Stomach smooth muscle (tissue), 2 donors: ENCODE results near the gene ABCC12.
A peak's percentile ranks its signal among the peaks of the same experiment; 100 is the strongest.

Source experiments
- H3K27ac ChIP-seq: one replicate; pipeline ENCODE4 v1.7.0; 2013; ENCODE audit warnings: mild to moderate bottlenecking, low read length, inconsistent platforms
- H3K27me3 ChIP-seq, 2 donors: one replicate each; pipeline ENCODE4 v1.7.0; 2013; ENCODE audit warnings: low read length in 2 of 2; ENCODE audit not compliant: insufficient read depth in 2 of 2, control insufficient read depth in 1 of 2
- H3K36me3 ChIP-seq, 2 donors: one replicate each; pipeline ENCODE4 v1.7.0; 2013; ENCODE audit warnings: low read length in 2 of 2; ENCODE audit not compliant: control insufficient read depth in 2 of 2, insufficient read depth in 2 of 2
- H3K4me1 ChIP-seq: one replicate; pipeline ENCODE4 v1.7.0; 2013; ENCODE audit warnings: low read length; ENCODE audit not compliant: control insufficient read depth, insufficient read depth
- H3K4me3 ChIP-seq, 2 donors: one replicate each; pipeline ENCODE4 v1.7.0; 2013; ENCODE audit warnings: low read length in 2 of 2
- H3K9ac ChIP-seq, 2 donors: one replicate each; pipeline ENCODE4 v1.7.0; 2013; ENCODE audit warnings: low read length in 2 of 2, mild to moderate bottlenecking in 1 of 2
- H3K9me3 ChIP-seq, 2 donors: one replicate each; pipeline ENCODE4 v1.7.0; 2013; ENCODE audit warnings: low read length in 2 of 2; ENCODE audit not compliant: control insufficient read depth in 2 of 2
- donor health status: healthy.
- donor health status: Pancreatic carcinoma.

Gene ABCC12

DNA sequence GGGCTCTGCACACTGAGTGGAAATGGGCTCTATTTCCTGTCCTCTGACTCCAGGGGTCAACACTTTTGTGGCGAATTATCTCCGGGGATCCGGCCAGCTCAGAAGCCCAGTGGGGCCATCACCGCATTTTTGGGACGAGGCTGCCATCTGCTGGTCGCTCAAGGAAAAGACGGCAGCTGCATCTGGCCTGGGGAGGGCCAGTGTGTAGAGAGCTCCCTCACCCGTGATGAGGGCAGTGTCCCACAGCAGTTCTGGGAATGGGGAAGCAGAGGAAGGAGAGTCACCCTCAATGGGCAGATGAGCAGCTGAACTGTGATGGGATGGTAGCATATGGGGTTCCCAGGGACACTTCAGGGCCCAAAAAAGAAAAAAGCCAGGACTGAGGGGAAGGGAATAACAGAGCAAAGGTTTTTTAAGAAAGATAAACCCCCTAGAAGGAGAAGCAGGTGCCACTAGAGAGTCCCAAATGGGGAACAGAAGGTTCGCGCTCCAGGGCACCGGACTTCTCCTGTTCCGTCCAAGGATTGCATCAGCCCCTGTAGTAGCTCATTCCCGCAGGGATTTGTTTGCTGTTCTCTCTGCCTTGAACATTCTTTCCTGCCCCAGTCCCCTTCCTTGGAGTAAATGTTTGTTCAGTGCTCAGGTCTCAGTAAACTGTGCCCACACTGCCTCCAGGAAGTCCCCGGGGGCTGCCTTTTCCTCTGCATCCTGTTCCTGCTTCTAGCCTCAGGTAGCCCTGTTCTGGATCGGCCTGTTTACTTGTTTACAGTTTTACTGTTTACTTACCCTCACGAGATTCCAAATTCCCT lies 9.3 kb upstream of the ABCC12 start:
- Histone ChIP-seq H3K4me1 (no peaks in the 10 kb centered on the region), H3K9me3 (no peaks in the 10 kb centered on the region), H3K27ac (no peak overlapping the region), H3K27me3 (no peaks in the 10 kb centered on the region), H3K9ac (no peak overlapping the region), H3K4me3 (peak overlapping the region in 1 of 2 donors; percentile 29), H3K36me3 (no peaks in the 10 kb centered on the region)

DNA sequence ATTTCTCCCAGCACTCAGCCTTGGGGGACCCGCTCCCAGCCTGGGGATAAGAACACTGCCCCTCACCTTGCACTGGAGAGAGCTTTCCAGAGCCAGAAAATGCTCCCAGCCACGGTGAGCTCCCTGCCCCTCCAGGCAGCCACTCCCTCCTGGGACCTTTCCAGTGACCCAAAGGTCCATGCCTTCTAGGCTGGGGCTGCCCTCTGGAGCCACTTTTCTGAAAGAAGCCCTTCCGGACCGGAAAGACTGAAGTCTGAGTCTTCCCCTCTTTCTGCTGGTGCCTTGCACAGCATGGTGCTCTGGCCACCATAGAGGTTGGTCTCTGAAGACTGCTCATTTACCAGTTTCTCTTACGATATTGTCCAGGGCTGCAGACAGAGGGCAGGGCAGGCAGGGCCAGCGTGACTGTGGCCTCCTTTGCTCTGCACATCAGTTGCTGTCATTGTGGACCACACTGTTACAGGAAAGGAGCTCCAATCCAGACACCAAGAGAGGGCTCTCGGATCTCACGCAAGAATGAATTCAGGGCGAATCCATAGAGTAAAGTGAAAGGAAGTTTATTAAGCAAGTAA lies 7.1 kb upstream of the ABCC12 start:
- H3K4me1 ChIP-seq, result no peaks in the 10 kb centered on the region
- no peaks in the 10 kb centered on the region for H3K9me3 ChIP-seq
- H3K27ac ChIP-seq, result no peak overlapping the region
- H3K36me3 ChIP-seq, result no peaks in the 10 kb centered on the region
- no peak overlapping the region for H3K9ac ChIP-seq
- no peak overlapping the region for H3K4me3 ChIP-seq
- H3K27me3 ChIP-seq, result no peaks in the 10 kb centered on the region

DNA sequence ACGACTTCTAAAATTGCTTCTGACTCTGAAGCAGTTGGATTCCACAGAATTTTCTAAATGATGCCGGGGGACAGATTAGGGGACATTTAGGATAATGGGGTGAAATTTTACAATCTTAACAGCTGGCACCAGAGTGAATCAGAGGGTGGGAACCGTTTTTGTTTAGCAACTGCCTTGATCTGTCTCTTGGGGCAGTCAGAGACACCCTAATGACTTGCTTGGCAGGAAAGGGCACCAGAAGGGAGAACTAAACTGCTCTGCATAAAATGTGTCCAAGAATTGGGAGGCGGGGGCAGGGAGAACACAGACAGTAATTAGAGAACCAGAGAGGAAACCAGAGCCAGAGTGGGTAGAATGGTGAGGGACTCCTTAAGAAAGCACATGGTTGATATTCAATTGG lies 6.1 kb upstream of the ABCC12 start:
- no peak overlapping the region for H3K9ac ChIP-seq
- H3K4me3 ChIP-seq, result no peak overlapping the region
- H3K9me3 ChIP-seq, result no peaks in the 10 kb centered on the region

DNA sequence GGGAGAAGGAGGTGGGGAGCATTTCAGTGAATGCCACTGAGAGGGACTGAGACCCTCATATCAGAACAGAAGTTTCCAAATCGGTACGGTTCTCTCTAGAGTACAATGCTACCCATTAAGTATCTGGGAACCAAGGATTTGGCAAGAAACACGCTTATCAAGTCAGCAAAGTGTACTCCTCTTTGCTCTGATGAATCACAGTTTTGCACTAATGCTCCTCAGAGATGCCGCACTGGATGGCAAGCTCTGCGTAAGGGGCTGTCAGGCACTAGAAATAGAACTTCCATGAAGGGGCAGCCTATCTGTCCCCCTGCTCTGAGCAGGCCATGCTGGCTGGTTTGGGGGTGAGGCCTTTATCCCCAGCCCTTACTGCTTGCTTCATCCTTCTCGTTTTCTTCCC lies 4.8 kb upstream of the ABCC12 start:
- H3K9me3 ChIP-seq, result no peaks in the 10 kb centered on the region
- peaks cover 3 to 5% of the 10 kb centered on the region in 2 donors for H3K27me3 ChIP-seq
- no peak overlapping the region for H3K27ac ChIP-seq
- H3K36me3 ChIP-seq, result no peaks in the 10 kb centered on the region
- no peak overlapping the region for H3K9ac ChIP-seq
- no peak overlapping the region for H3K4me3 ChIP-seq
- H3K4me1 ChIP-seq, result peaks cover 3% of the 10 kb centered on the region

More for the DNA sequence above, 6.1 kb upstream of the ABCC12 start:
- H3K36me3 ChIP-seq, result no peaks in the 10 kb centered on the region
- no peaks in the 10 kb centered on the region for H3K4me1 ChIP-seq
- H3K27me3 ChIP-seq, result no peaks in the 10 kb centered on the region
- H3K27ac ChIP-seq, result no peak overlapping the region

DNA sequence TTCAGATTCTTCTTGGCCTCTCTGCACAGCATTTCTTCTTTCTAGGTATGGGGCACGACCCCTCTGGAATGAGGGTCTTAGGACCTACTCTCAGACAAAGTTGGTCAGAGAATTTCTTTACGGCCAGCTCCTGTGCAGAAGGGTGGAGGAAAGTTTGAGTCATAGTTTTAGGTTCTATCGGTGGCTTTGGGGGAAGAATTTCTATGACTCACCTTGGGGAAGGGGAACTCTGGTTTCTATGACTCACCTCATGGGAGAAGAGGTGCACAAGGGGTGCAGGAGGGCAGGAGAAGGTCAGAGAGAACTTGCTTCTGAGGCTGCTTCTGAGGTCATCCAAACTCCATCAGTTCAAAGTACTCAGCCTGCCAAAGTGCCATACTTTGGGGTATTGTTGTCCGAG lies 2.5 kb upstream of the ABCC12 start:
- Histone ChIP-seq H3K9ac (no peak overlapping the region), H3K27me3 (peaks cover 3 to 11% of the 10 kb centered on the region in 2 donors), H3K4me1 (peaks cover 3% of the 10 kb centered on the region), H3K36me3 (no peaks in the 10 kb centered on the region), H3K27ac (no peak overlapping the region), H3K4me3 (no peak overlapping the region), H3K9me3 (no peaks in the 10 kb centered on the region)

DNA sequence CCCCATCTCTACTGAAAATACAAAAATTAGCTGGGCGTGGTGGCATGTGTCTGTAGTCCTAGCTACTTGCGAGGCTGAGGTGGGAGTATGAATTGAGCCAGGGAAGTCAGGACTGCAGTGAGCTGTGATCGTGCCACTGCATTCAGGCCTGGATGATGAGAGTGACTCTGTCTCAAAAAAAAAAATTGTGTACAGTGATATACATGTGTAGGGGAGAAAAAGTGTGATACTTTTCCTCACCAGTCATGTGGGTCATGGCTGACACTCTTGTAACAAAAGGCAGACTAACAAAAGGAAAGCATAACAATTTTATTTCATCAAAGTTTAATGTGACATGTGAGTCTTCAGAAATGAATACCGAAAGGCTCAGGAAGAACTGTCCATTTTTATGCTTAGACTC lies 2.0 kb upstream of the ABCC12 start:
- Histone ChIP-seq H3K27me3 (peaks cover 3 to 11% of the 10 kb centered on the region in 2 donors), H3K4me1 (peaks cover 3% of the 10 kb centered on the region), H3K27ac (no peak overlapping the region), H3K36me3 (no peaks in the 10 kb centered on the region), H3K9ac (no peak overlapping the region), H3K9me3 (no peaks in the 10 kb centered on the region), H3K4me3 (no peak overlapping the region)

DNA sequence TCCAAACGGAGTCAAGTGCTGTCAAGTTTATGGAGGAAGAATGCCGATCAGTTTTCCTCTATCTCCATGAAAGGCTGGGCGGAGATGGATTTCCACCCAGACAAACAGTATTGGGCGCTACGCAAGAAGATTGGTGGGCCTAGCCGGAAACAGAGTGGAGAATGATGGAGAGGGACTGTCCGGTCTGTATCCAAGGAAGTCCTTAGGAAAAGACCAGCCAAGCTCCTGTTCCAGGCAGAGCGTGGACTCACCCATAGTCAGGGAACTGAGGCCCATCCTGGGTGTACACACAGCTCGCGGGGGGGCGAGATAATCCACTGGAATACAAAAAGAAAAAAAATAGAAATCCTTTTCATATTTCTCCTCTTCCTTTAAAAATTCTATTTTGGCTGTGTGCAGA lies 1.5 kb upstream of the ABCC12 start:
- Histone ChIP-seq H3K9ac (no peak overlapping the region), H3K9me3 (no peaks in the 10 kb centered on the region), H3K4me1 (peaks cover 3% of the 10 kb centered on the region), H3K4me3 (no peak overlapping the region), H3K27ac (no peak overlapping the region), H3K27me3 (peaks cover 3 to 11% of the 10 kb centered on the region in 2 donors), H3K36me3 (no peaks in the 10 kb centered on the region)

DNA sequence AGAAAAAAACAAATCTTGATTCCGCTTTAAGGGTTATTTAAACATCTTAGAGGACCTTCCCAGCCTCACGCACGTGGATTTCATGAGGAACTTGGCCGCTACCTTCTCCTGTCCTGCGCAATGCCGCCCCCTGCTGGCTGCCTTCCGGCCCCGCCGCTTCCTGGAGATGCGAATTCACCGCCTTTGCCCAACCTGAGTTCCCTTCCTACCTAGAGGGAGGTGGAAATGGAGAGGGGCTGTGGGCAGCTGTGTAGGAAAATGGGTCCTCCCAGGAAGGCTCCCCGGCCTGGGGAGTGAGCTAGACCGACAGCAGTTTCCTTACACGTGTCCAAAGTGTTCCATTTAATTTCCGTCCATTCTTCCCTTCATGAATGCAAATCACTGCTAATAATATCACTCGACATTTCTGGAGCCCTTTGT lies 1.0 kb upstream of the ABCC12 start:
- H3K4me3 ChIP-seq, result no peak overlapping the region
- H3K9ac ChIP-seq, result no peak overlapping the region
- H3K27ac ChIP-seq, result no peak overlapping the region
- H3K27me3 ChIP-seq, result peaks cover 3 to 11% of the 10 kb centered on the region in 2 donors
- H3K36me3 ChIP-seq, result no peaks in the 10 kb centered on the region
- H3K9me3 ChIP-seq, result no peaks in the 10 kb centered on the region
- H3K4me1 ChIP-seq, result peaks cover 3% of the 10 kb centered on the region

DNA sequence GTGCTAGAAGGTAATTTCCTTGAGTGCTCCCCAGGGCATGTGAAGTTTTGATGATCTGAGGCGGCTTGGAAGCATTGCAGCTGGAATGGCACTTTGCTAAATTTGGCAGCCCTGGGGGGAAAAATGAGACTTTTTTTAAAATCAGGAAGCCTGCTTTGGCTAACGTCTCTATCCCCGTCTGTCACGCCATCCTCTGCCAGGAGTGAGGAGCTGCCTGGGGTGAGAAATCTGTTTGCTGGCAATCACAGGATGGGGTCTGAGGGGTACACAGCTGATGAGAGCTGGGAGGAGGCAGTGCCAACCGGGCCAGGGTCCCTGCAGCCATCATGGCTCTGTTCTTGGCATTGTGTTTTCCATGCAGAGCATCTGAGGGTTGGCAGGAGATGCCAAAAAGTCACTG lies 2.0 kb downstream of the ABCC12 start:
- Histone ChIP-seq H3K9ac (no peak overlapping the region), H3K27me3 (peaks cover 6 to 11% of the 10 kb centered on the region in 2 donors), H3K4me1 (peaks cover 3% of the 10 kb centered on the region), H3K9me3 (peaks cover 0 to 3% of the 10 kb centered on the region in 2 donors), H3K4me3 (no peak overlapping the region), H3K36me3 (no peaks in the 10 kb centered on the region), H3K27ac (no peak overlapping the region)

DNA sequence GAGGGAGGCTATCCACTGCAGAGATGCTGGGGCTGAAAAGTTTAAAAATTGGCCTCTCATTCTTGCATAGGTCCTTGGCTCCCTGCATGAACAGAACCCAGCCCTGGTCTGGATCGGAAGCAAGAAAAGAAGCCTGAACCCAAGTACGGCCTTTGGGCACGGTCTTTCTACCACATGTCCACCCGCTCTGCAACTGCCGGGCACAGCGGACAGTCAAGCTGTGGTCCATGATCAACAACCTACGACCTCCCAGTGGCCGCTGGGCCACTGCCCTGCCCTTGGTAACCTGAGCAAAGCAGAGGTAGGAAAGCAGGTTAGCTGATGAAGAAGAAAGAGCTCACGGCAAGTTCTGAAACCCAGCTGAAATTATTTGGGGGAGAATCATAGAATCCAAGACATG lies 3.6 kb downstream of the ABCC12 start:
- Histone ChIP-seq H3K9me3 (peaks cover 0 to 3% of the 10 kb centered on the region in 2 donors), H3K36me3 (no peaks in the 10 kb centered on the region), H3K4me1 (peaks cover 3% of the 10 kb centered on the region), H3K27me3 (peaks cover 6 to 11% of the 10 kb centered on the region in 2 donors), H3K4me3 (no peak overlapping the region), H3K9ac (no peak overlapping the region), H3K27ac (no peak overlapping the region)

DNA sequence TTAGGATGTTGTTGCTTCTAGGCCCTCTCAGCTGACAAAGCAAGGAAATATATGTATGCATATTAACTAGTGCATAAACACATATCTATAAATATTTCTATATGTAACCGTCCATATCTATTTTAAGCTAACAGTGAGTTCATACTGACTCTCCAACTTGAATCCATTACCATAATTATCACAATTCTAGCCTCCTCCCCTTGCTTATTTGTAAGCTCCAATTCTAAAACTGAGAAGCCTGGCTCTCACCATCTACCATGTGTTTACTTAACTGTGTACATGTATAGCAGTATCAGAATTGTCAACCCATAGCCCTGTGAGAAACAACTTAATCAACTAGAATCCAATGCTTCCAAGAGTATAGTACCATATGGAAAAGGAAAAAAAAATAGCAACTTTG lies 5.1 kb downstream of the ABCC12 start:
- H3K36me3 ChIP-seq, result no peaks in the 10 kb centered on the region
- peaks cover 2 to 3% of the 10 kb centered on the region in 2 donors for H3K9me3 ChIP-seq
- H3K4me3 ChIP-seq, result no peak overlapping the region
- no peak overlapping the region for H3K27ac ChIP-seq
- no peak overlapping the region for H3K9ac ChIP-seq
- H3K27me3 ChIP-seq, result peaks cover 3 to 7% of the 10 kb centered on the region in 2 donors
- no peaks in the 10 kb centered on the region for H3K4me1 ChIP-seq
